ENCODE results near the gene NKX1-2.

- TF ChIP-seq CTCF (conservative IDR thresholded peaks at IDR 0.05) (no peak), ZFX (IDR thresholded peaks at IDR 0.05) (no peak)
Measured at GRCh38 chr10:124478515-124478914, 28.7 kb upstream of the NKX1-2 start.

Measured in C4-2B (cell line).